GM23248 (cell line): Measurements from ENCODE around the gene SEMA3F.

Source experiments
- EZH2 ChIP-seq: fragments of 200-600 bp; sonication (generic); IDR thresholded peaks from 2 replicates; pipeline ENCODE4 v1.6.1; 2018; ENCODE audit warnings: antibody characterized with exemption, mild to moderate bottlenecking; ENCODE audit not compliant: insufficient read depth, poor library complexity, severe bottlenecking
- EZH2phosphoT487 ChIP-seq: fragments of 200-600 bp; sonication (generic); IDR thresholded peaks from 2 replicates; pipeline ENCODE4 v1.6.1; 2018; ENCODE audit warnings: antibody characterized with exemption, moderate library complexity, mild to moderate bottlenecking, low read depth; ENCODE audit not compliant: insufficient read depth

- TF ChIP-seq EZH2 (no peak), EZH2phosphoT487 (no peak)
Measured at GRCh38 chr3:50122071-50122470, 33.1 kb upstream of the SEMA3F start.
